Measurements from ENCODE around the gene PCBP3. TPM values are rescaled to one million over a fixed set of nuclear protein-coding genes. Genes with fewer than 3 reads are reported as not detected.
"Not testable (repeated sequence)": the region's sequence is repeated elsewhere in the genome, so short reads cannot be mapped to it uniquely, and the experiment has no call there.

PCBP3 gene
- total RNA-seq, 4 donors from 2014 or later = 0.77 to 8.6 (median 3.2) TPM; not detected in 1

DNA sequence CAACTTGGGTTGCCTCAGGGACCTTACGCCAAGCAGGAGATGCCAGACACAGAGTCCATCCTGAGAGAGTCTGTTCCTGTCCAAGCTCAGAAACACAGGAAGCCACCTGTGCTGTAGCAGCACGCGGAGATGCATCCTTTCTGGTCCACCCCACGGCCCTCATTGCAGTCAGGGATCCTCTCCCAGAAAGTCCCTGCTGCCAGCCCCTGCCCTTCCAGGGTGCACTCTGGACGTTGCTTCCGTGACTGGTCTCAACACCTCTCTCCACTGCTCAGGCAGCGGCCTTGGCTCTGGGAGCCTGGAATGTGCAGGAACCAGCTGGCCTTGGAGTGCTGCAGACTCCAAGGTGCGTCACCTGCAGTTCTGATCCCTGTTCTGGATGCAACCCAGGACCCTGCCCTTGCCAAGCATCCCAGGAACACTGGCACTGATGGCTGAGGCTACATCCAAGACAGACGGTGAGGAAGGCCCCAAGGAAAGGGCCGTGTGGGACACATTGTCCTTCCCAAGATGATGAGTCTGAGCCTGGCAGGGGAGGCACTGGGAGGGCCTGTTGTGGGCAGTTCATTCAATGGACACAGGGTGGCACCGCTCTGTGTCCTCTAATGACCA is 316.4 kb downstream of the PCBP3 start:
- peak overlapping the region; percentile 4 to 68 for H3K27ac ChIP-seq

DNA sequence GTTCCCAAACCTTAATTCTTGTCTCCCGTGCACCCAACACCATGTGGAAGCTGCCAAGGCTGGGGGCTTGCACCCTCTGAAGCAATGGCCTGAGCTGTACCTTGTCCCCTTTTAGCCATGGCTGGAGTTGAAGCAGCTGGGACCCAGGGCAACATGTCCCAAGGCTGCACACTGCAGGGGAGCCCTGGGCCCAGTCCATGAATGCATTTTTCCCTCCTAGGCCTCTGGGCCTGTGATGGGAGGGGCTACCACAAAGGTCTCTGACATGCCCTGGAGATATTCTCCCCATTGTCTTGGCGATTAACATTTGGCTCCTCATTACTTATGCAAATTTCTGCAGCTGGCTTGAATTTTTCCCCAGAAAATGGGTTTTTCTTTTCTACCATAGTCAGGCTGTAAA is 317.9 kb downstream of the PCBP3 start:
- DNase-seq; H3K27ac ChIP-seq; H3K4me3 ChIP-seq; intact Hi-C loops (cut with DNase I; ENCODE audit: low total_unique reads); H3K27me3 ChIP-seq; H3K9me3 ChIP-seq; H3K4me1 ChIP-seq; H3K36me3 ChIP-seq: not testable (repeated sequence)

More for the DNA sequence above, 316.4 kb downstream of the PCBP3 start:
- intact Hi-C loops (cut with DNase I; ENCODE audit: low total_unique reads) = no loop called here
- Histone ChIP-seq H3K36me3 (no peaks in the 10 kb centered on the region), H3K4me1 (no peaks in the 10 kb centered on the region), H3K9me3 (no peaks in the 10 kb centered on the region), H3K4me3 (no peak overlapping the region), H3K27me3 (no peaks in the 10 kb centered on the region)
- no peak for DNase-seq
- TF ChIP-seq, protein P1, sequence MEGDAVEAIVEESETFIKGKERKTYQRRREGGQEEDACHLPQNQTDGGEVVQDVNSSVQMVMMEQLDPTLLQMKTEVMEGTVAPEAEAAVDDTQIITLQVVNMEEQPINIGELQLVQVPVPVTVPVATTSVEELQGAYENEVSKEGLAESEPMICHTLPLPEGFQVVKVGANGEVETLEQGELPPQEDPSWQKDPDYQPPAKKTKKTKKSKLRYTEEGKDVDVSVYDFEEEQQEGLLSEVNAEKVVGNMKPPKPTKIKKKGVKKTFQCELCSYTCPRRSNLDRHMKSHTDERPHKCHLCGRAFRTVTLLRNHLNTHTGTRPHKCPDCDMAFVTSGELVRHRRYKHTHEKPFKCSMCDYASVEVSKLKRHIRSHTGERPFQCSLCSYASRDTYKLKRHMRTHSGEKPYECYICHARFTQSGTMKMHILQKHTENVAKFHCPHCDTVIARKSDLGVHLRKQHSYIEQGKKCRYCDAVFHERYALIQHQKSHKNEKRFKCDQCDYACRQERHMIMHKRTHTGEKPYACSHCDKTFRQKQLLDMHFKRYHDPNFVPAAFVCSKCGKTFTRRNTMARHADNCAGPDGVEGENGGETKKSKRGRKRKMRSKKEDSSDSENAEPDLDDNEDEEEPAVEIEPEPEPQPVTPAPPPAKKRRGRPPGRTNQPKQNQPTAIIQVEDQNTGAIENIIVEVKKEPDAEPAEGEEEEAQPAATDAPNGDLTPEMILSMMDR (IDR thresholded peaks at IDR 0.05) = no peak
- no peak for TF ChIP-seq POLR2A (IDR thresholded peaks at IDR 0.05)

DNA sequence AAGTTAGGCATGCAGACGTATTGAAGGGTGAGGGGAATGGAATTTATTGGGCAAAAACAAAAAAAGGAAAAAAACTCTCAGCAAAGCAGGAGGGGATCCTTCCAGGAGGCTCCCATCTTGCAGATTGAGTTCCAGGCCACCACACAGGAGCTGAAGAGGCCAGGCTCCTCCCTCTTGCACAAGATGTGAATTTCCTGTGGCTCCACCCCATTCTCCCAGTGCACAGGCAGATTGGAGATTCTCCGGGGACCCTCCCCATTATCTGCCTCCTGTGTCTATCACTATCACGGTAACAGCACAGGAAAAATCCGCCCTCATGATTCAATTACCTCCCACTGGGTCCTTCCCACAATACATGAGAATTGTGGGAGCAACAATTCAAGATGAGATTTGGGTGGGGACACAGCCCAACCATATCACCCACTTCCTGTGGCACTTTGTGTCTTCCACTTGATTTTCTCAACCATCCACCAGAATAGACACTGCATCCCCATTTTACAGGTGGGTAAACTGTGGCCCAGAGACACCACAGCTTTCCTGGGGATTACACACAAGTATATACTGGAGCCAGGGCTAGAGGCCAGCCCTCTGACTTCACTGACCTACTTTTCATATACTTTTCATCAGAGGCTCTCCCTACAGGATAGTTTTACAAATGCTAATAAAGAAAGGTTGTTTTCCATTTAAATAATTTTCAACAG is 319.2 kb downstream of the PCBP3 start:
- TF ChIP-seq, protein P1 (IDR thresholded peaks at IDR 0.05) = no peak
- TF ChIP-seq POLR2A (IDR thresholded peaks at IDR 0.05) = no peak
- Histone ChIP-seq H3K27me3 (no peaks in the 10 kb centered on the region), H3K9me3 (no peaks in the 10 kb centered on the region), H3K27ac (peak overlapping the region in 1 of 2 donors; percentile 50), H3K36me3 (no peaks in the 10 kb centered on the region), H3K4me3 (no peak overlapping the region), H3K4me1 (no peaks in the 10 kb centered on the region)
- DNase-seq = peak in 1 of 2 donors; percentile 37
- intact Hi-C loops (cut with DNase I; ENCODE audit: low total_unique reads) = no loop called here

DNA sequence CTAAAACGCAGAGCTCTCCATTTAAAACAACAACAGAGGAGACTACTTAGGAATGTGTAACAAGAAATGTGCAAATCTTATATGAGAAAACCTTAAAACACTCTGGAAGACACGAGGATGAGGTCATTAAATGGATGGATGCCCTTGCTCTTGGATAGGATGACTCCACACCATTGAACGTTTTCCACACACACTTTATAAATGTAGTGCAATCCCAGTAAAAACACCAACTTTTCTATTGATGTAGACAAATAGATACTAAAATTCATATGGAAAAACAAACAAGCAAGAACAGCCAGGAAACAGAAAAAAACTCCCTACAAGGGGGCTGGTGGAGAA is 319.7 kb downstream of the PCBP3 start:
- TF ChIP-seq POLR2A (IDR thresholded peaks at IDR 0.05) = no peak
- TF ChIP-seq, protein P1 (IDR thresholded peaks at IDR 0.05) = no peak
- no peaks in the 10 kb centered on the region for H3K36me3 ChIP-seq
- no peaks in the 10 kb centered on the region for H3K4me1 ChIP-seq
- no peaks in the 10 kb centered on the region for H3K27me3 ChIP-seq
- peak overlapping the region in 1 of 2 donors; percentile 50 for H3K27ac ChIP-seq
- DNase-seq = peak in 1 of 2 donors; percentile 26
- H3K4me3 ChIP-seq = no peak overlapping the region
- intact Hi-C loops (cut with DNase I; ENCODE audit: low total_unique reads) = no loop called here
- no peaks in the 10 kb centered on the region for H3K9me3 ChIP-seq

DNA sequence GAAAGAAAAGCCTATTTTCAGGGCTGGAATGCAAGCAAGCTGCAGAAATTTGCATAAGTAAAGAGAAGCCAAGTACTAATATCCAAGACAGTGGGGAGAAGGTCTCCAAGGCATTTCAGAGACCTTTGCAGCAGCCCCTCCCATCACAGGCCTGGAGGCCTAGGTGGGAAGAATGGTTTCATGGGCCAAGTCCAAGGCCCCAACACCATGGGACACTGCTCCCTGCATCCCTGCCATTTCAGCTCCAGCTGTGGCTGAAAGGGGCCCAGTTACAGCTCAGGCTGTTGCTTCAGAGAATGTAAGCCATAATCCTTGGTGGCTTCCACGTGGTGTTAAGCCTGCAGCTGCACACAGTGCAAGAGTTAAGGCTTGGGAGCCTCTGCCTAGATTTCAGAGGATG is 321.1 kb downstream of the PCBP3 start:
- intact Hi-C loops (cut with DNase I; ENCODE audit: low total_unique reads) = no loop called here

More for the DNA sequence above, 321.1 kb downstream of the PCBP3 start:
- TF ChIP-seq, protein P1 (IDR thresholded peaks at IDR 0.05) = no peak
- TF ChIP-seq POLR2A (IDR thresholded peaks at IDR 0.05) = no peak
- no peaks in the 10 kb centered on the region for H3K9me3 ChIP-seq
- no peaks in the 10 kb centered on the region for H3K4me1 ChIP-seq
- DNase-seq = no peak
- H3K36me3 ChIP-seq = no peaks in the 10 kb centered on the region
- H3K4me3 ChIP-seq = no peak overlapping the region
- H3K27me3 ChIP-seq = no peaks in the 10 kb centered on the region
- H3K27ac ChIP-seq = no peak overlapping the region
